SIG-M5 treated with dmso at 0.1 percent for 504 hours (cell line): ENCODE results near the gene NME2.
"Not testable (repeated sequence)": the region's sequence is repeated elsewhere in the genome, so short reads cannot be mapped to it uniquely, and the experiment has no call there.

Source experiments
- DNase-seq: peaks from one replicate; lab custom pipeline; 2025; ENCODE audit not compliant: unreplicated experiment; lab: John Stamatoyannopoulos, UW

NME2 gene

GRCh38 chr17:51152766-51153209, 13.4 kb upstream of the NME2 start:
- DNase-seq = no peak

GRCh38 chr17:51153210-51154072, 12.8 kb upstream of the NME2 start, which contains the start of gene NME1:
Gene NME1 (plus strand): TSS chr17:51153559. CDS start chr17:51155655, 2,096 bp downstream.
- peak; percentile 100 for DNase-seq

- DNase-seq = peak; percentile 26
Observed at GRCh38 chr17:51154176-51154575, 12.0 kb upstream of the NME2 start.

- DNase-seq = no peak
Observed at GRCh38 chr17:51155416-51155815, 10.8 kb upstream of the NME2 start.

GRCh38 chr17:51159604-51160003, 6.6 kb upstream of the NME2 start:
- no peak for DNase-seq

GRCh38 chr17:51161541-51161940, 4.7 kb upstream of the NME2 start:
- DNase-seq = no peak

GRCh38 chr17:51164911-51165679, 1.1 kb upstream of the NME2 start:
- DNase-seq = no peak

- no peak for DNase-seq
Observed at GRCh38 chr17:51165680-51166197, 472 bp upstream of the NME2 start.

GRCh38 chr17:51166987-51167931, 1.0 kb downstream of the NME2 start:
- DNase-seq = peak; percentile 64

GRCh38 chr17:51169340-51169739, 3.1 kb downstream of the NME2 start:
- no peak for DNase-seq

GRCh38 chr17:51170736-51171135, 4.5 kb downstream of the NME2 start:
- no peak for DNase-seq

- not testable (repeated sequence) for DNase-seq
Observed at GRCh38 chr17:51172030-51172429, 5.8 kb downstream of the NME2 start.

GRCh38 chr17:51180486-51180885, 14.3 kb downstream of the NME2 start:
- DNase-seq = no peak

- no peak for DNase-seq
Observed at GRCh38 chr17:51184124-51184523, 17.9 kb downstream of the NME2 start.

GRCh38 chr17:51185763-51186332, 19.6 kb downstream of the NME2 start:
- no peak for DNase-seq

- no peak for DNase-seq
Observed at GRCh38 chr17:51188271-51188833, 22.1 kb downstream of the NME2 start.

- DNase-seq = no peak
Observed at GRCh38 chr17:51189162-51189561, 23.0 kb downstream of the NME2 start.

GRCh38 chr17:51189628-51190027, 23.4 kb downstream of the NME2 start:
- no peak for DNase-seq

GRCh38 chr17:51191895-51192294, 25.7 kb downstream of the NME2 start:
- DNase-seq = no peak

GRCh38 chr17:51197754-51198153, 31.5 kb downstream of the NME2 start:
- no peak for DNase-seq
